ENCODE data around the gene ERMN. TPM values are rescaled to one million over a fixed set of nuclear protein-coding genes. Genes with fewer than 3 reads are reported as not detected.

The ERMN gene
- total RNA-seq, 1 experiment from 2014 or later, result not detected

- Histone ChIP-seq H3K27ac (ENCODE audit: low read length) (no peak overlapping the region), H3K4me3 (ENCODE audit: low read depth in 2 of 2, low read length in 2 of 2) (no peak overlapping the region), H3K9me3 (ENCODE audit: control insufficient read depth, insufficient read depth, low read depth, low read length) (no peaks in the 10 kb centered on the region), H3K36me3 (ENCODE audit: control insufficient read depth, insufficient read depth, low read length) (no peaks in the 10 kb centered on the region), H3K27me3 (ENCODE audit: control insufficient read depth, insufficient read depth, low read length) (no peaks in the 10 kb centered on the region), H3K4me1 (ENCODE audit: control insufficient read depth, insufficient read depth, low read length) (no peaks in the 10 kb centered on the region)
- CTCF ChIA-PET, result no interaction called here
- ATAC-seq (no peak), DNase-seq (ENCODE audit: low read depth, low spot score) (no peak)
- POLR2A ChIA-PET, result no interaction called here
- intact Hi-C loops (cut with micrococcal nuclease; ENCODE audit: unreplicated experiment) (no loop called here), in situ Hi-C loops (cut with HindIII; ENCODE audit: low pct_unique_long_range_greater_than_20kb, low sequenced_read_pairs) (no loop called here)
- no TSS peak for BruUV-seq (replicated peaks)
- no peak for TF ChIP-seq TCF7L2 (IDR thresholded peaks at IDR 0.05; ENCODE audit: low read depth, low read length)
- TF ChIP-seq, protein P1, sequence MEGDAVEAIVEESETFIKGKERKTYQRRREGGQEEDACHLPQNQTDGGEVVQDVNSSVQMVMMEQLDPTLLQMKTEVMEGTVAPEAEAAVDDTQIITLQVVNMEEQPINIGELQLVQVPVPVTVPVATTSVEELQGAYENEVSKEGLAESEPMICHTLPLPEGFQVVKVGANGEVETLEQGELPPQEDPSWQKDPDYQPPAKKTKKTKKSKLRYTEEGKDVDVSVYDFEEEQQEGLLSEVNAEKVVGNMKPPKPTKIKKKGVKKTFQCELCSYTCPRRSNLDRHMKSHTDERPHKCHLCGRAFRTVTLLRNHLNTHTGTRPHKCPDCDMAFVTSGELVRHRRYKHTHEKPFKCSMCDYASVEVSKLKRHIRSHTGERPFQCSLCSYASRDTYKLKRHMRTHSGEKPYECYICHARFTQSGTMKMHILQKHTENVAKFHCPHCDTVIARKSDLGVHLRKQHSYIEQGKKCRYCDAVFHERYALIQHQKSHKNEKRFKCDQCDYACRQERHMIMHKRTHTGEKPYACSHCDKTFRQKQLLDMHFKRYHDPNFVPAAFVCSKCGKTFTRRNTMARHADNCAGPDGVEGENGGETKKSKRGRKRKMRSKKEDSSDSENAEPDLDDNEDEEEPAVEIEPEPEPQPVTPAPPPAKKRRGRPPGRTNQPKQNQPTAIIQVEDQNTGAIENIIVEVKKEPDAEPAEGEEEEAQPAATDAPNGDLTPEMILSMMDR (IDR thresholded peaks at IDR 0.05), result no peak
- no peak for TF ChIP-seq SIN3A (IDR thresholded peaks at IDR 0.05; ENCODE audit: borderline replicate concordance, insufficient read depth, low read depth, low read length)
- TF ChIP-seq POLR2AphosphoS5 (IDR thresholded peaks at IDR 0.05; ENCODE audit: low read depth, low read length), result no peak
- no peak for TF ChIP-seq REST (IDR thresholded peaks at IDR 0.05; ENCODE audit: insufficient read depth in 1 of 2, low read depth in 2 of 2, low read length in 1 of 2)
Measured at GRCh38 chr2:157271590-157272203, 53.9 kb downstream of the ERMN start.

DNA sequence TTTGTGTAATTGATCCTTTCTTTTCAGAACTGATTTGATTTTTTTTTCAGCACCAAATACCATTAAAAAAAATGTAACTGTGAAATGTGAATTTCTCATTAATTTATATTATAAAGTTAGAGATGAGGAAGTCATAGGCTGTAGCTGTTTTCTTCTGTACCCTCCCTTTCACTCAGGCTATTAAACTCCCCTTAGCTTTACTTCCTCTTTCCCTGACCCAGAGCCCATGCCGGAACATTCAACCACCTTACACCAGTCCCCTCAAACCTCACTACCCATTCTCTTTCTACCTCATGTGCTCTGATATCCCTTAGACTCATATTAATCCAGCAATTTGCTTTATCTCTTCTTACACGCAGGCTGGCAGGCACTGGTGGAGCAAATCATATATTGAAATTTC is 55.7 kb downstream of the ERMN start:
- no peak overlapping the region for H3K27ac ChIP-seq (ENCODE audit: low read length)
- intact Hi-C loops (cut with micrococcal nuclease; ENCODE audit: unreplicated experiment) (no loop called here), in situ Hi-C loops (cut with HindIII; ENCODE audit: low pct_unique_long_range_greater_than_20kb, low sequenced_read_pairs) (no loop called here)
- ChIA-PET CTCF (no interaction called here), POLR2A (no interaction called here)
- H3K27me3 ChIP-seq (ENCODE audit: control insufficient read depth, insufficient read depth, low read length), result no peaks in the 10 kb centered on the region
- H3K4me3 ChIP-seq (ENCODE audit: low read depth in 2 of 2, low read length in 2 of 2), result no peak overlapping the region
- no peaks in the 10 kb centered on the region for H3K9me3 ChIP-seq (ENCODE audit: control insufficient read depth, insufficient read depth, low read depth, low read length)
- no peak for DNase-seq (ENCODE audit: low read depth, low spot score)
- BruUV-seq (replicated peaks), result no TSS peak
- no peak for ATAC-seq
- no peaks in the 10 kb centered on the region for H3K36me3 ChIP-seq (ENCODE audit: control insufficient read depth, insufficient read depth, low read length)
- H3K4me1 ChIP-seq (ENCODE audit: control insufficient read depth, insufficient read depth, low read length), result no peaks in the 10 kb centered on the region
- TF ChIP-seq POLR2AphosphoS5 (IDR thresholded peaks at IDR 0.05; ENCODE audit: low read depth, low read length) (no peak), TCF7L2 (IDR thresholded peaks at IDR 0.05; ENCODE audit: low read depth, low read length) (no peak), REST (IDR thresholded peaks at IDR 0.05; ENCODE audit: insufficient read depth in 1 of 2, low read depth in 2 of 2, low read length in 1 of 2) (no peak), SIN3A (IDR thresholded peaks at IDR 0.05; ENCODE audit: borderline replicate concordance, insufficient read depth, low read depth, low read length) (no peak)
- TF ChIP-seq, protein P1 (IDR thresholded peaks at IDR 0.05), result no peak
